Left colon (tissue), 2 donors: ENCODE results near the gene POFUT2. TPM values are rescaled to one million over a fixed set of nuclear protein-coding genes. Genes with fewer than 3 reads are reported as not detected.

Source experiments
- ATAC-seq: fragments of 200-7000 bp; cut with Tn5 transposase; one replicate; pipeline ENCODE4 v1.9.1; 2020; ENCODE audit warnings: mild to moderate bottlenecking, moderate library complexity
- DNase-seq, 2 donors: peaks; one replicate each; pipeline ENCODE4 v3.0.0-alpha.2; 2020
- intact Hi-C, 2 donors: fragments of 100-400 bp; cut with DNase I in 1 of 2; cut with micrococcal nuclease in 1 of 2; formaldehyde crosslinking; loops; one replicate each; pipeline versions ENCODE4 v1.11.2 to v1.14.0; 2022; cut with DNase I, micrococcal nuclease
- long read RNA-seq: library from polyadenylated mRNA; unstranded; transcript quantifications from one replicate; pipeline ENCODE4 v2.0.0, GENCODE V29; 2021
- total RNA-seq, 2 donors: library from RNA; stranded (reverse); fragmentation: NEBNext Ultra II Directional; extraction: Animal tissue kit (Norgen Biotek cat#: 25700); gene quantifications; one replicate each; pipeline ENCODE4 v1.2.1, GENCODE V29; 2021
- donor health status: DM: no; HTN: no; CAD: no.
- donor health status: DM: yes; HTN: yes; CAD: no.

The POFUT2 gene, protein sequence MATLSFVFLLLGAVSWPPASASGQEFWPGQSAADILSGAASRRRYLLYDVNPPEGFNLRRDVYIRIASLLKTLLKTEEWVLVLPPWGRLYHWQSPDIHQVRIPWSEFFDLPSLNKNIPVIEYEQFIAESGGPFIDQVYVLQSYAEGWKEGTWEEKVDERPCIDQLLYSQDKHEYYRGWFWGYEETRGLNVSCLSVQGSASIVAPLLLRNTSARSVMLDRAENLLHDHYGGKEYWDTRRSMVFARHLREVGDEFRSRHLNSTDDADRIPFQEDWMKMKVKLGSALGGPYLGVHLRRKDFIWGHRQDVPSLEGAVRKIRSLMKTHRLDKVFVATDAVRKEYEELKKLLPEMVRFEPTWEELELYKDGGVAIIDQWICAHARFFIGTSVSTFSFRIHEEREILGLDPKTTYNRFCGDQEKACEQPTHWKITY
- 10 to 100 TPM; 21.7 to 26.1 TPM for total RNA-seq
- long read RNA-seq, partial matches to known transcripts, result 1 of 3 reads
- long read RNA-seq, other reads (novel, unspliced or antisense), result 1 of 3 reads

DNA sequence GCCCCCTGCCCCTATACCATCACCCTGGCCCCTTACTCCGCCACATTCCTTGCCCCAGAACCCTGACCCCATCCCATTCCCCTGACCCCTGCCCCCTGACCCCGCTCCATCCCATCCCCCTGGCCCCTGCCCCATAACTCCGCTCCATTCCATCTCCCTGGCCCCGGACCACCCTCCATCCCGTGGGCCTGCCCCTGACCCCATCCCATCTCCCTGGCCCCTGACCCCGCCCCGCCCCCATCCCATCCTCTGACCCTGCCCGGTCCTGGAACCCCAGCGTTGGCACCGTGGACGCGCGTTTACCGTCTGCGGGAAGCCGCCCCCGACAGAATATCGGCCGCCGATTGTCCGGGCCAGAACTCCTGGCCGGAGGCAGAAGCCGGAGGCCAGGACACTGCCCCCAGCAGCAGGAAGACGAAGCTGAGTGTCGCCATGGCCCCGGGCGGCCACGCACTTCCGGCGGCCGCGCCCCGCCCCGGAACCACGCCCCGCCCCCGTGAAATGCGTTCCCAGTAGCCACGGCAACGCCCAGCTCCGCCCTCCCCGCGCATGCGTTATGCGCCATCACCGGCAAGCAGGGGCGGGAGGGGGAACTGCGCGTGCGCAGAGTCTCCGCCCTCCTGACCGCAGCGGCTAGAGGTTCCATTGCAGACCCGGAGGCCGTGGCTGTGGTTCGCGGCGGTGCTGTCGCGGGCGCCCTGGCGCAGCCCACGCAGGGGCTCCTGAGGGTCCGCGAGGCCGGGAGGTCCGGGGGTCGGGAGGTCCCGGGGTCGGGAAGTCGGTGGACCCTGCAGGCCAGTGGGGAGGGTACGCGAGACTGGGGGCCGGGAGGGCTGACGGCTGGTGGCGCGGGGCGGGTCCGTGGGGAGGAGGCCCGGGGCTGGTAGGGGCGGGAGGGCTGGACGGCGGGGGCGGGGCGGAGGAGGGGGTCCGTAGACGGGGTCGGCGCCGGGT is at the start of gene POFUT2:
POFUT2 (minus strand) TSS at position 458 of the 954 bp plus-strand sequence; CDS start at position 434, 24 bp downstream.
- DNase-seq, result peak; percentile 95 to 98
- peak; percentile 86 for ATAC-seq
- intact Hi-C loops, result no loop called here

DNA sequence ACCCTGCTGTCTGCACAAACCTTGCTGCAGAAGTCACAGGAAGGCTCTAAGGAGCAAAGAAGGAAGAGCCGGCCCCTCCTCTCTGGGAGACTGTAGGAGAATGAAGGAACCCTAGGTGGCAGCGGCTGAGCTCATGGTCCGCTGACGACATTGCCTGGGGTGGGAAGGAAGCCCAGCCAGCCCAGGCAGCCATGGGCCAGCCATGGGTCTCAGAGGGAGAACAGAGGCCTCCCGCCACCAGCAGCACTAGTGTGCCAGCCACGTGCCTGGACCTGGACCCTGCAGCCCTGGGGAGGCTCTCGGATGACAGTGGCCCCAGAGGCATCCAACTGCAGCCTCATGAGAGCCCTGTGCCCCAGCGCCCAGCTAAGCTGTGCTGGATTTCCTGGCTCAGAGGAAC is 49.2 kb upstream of the POFUT2 start:
- no peak for ATAC-seq
- intact Hi-C loops, result no loop called here
- peak in 1 of 2 donors; percentile 1 for DNase-seq

DNA sequence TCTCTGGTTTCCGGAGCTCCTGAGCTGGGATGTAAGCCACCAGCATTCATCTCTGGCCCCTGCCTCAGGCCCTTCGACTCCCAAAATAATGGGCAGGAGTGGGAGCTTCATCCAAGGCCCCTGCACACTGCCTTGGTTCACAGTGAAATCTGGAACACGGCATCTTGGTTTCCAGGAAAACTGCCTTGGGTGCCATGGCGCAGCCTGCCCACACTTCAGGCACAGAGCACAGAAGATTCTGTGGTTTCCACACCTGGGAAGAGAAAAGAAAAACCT is 48.8 kb upstream of the POFUT2 start:
- intact Hi-C loops, result no loop called here
- DNase-seq (no peak), ATAC-seq (no peak)

DNA sequence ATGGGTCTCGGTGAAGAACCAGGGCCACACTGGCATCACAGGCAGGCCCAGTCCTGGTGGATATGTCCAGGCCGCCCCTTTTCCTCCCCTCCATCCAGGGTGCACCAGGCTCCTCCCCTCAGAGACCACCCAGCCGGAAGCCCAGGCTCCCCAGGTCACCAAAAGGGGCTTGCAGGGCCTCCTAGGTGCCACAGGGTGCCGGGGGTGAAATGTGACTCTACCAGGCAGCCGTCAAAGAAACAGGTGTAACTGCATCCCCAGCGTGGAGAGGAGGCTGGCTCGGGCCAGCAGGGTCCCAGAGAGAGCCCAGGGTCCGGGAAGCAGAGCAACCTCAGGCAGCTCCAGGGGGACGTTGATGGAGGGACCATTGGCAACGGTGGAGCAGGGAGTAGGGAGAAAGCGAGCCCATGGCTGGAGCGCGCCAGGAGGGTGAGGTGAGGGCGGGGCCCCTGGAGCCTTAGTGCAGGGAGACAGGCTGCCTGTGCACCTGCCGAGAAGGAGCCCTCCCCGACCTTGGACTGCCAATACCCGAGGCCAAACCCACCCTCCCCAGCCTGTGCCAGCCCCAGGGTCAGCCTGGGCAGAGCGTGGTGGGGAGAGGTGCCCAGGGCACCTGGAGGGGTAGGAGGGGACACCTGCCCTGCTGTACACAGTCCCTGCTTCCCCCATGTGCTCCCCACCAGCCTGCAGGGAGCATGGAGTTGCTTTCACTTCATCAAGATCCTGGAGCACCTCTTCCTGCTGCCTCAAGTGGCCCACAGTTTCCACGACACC is 48.3 kb upstream of the POFUT2 start:
- ATAC-seq (peak; percentile 34), DNase-seq (no peak)
- intact Hi-C loops, result no loop called here

DNA sequence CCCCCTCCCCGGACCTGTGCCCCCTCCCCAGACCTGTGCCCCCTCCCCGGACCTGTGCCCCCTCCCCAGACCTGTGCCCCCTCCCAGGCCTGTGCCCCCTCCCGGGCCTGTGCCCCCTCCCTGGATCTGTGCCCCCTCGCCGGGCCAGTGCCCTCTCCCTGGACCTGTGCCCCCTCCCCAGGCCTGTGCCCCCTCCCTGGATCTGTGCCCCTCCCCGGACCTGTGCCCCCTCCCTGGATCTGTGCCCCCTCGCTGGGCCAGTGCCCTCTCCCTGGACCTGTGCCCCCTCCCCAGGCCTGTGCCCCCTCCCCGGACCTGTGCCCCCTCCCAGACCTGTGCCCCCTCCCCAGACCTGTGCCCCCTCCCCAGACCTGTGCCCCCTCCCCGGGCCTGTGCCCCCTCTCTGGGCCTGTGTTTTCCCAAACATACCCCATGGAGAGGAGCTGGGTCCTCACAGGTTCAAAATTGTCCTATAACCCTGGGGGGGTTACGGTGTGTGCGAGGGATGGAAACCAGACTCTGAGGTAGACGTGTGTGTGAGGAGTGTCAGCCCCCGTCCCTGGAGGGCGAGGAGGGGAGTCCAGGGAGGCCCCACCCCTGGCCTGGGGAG is 47.6 kb upstream of the POFUT2 start:
- DNase-seq (peak in 1 of 2 donors; percentile 15), ATAC-seq (no peak)
- intact Hi-C loops, result no loop called here

DNA sequence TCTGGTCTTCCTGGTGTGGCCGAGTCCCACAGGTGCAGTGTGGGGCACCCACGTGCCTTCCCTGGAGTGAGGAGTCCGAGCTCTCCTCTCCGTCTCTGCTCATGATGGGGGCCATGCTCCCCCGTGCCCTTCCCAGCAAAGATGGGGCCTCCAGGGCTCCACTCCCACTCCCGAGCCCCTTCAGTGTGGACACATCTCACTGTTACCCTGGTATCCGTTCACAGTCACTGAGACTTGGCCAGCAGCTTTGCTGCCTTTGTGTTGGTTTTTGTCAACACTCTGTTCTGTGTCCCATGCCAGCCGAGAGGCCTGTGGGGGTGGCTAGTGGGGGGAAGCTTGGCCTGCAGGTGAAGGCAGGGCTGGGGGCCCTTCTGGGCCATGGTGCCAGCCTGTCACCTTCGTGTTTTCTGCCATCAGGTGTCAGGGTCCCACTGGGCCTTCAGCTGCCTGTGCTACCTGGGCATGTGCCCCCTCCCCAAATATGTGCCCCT is 46.9 kb upstream of the POFUT2 start:
- ATAC-seq (no peak), DNase-seq (no peak)
- intact Hi-C loops, result no loop called here

DNA sequence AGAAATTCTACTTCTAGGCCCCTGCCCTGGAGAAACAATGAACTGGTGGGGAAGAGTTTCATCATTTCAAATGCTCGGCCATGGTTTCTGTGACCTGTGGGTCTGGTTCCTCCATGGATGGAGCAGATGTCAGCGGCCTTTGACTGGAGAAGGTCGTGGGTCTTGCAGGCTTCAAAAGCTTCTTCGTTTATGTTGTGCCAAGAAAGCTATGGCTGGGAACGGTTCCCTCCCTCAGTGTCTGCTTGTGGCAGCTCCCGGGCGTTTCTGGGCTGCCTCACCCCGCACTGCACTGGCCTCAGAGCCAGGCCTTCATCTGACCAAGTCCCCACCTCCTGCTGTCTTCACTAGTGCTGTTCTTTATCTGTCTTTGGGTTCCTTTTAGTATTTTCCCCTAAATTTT is 46.4 kb upstream of the POFUT2 start:
- DNase-seq (no peak), ATAC-seq (no peak)
- intact Hi-C loops, result no loop called here

DNA sequence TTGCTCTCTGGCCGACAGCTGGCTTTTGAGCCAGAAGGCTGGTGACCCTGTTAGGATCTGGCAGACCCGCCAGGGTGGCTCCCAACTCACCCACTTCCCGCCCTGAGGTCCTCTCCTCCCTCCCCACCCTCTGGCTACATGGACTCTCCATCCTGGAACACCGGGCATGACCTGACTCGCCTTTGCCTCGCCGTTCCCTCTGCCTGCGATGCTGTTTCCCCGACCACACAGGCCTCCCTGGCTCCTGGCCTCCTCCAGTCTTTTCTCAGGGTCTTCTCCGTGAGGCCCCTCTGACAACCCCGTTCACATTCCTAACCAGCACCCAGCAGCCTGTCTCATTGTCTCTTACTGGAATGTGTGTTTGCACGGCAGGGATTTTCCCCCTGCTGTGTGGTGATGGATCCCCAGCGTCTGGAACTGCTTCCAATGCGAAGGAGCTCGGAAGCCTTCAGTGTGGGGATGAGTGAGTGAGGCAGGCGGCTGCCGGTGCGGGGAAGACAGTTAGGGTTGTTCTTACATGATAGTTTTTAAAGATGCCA is 46.0 kb upstream of the POFUT2 start:
- DNase-seq (no peak), ATAC-seq (no peak)
- intact Hi-C loops, result no loop called here

DNA sequence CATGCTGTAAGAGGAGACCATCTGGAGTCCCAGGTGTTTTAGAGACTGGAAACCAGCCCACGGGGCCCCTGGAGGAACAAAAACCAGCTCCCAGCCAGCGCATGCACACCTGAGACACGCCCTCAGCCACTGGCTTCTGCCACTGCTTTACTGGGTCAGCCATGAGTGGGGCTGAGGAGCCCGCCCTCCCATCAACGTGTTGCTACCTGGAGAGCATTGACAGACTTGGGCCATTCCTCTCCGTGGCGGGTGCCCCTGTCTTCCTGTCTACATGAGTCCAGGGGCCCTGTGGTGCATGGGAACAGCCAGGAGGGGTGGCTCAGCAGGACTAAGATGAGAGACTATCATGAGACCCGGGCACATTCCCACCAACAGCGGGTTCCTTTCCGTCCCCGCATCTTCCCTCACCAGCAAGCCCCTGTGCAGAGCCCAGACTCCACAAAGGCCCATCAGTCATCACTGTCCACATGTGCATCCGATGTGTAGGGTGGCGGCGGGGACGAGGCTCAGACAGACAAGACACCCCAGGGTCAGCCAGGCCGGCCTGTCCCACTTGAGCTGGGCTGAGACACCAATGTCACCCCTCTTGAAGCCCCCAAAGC is 45.4 kb upstream of the POFUT2 start:
- no peak for ATAC-seq
- intact Hi-C loops, result no loop called here
- no peak for DNase-seq

DNA sequence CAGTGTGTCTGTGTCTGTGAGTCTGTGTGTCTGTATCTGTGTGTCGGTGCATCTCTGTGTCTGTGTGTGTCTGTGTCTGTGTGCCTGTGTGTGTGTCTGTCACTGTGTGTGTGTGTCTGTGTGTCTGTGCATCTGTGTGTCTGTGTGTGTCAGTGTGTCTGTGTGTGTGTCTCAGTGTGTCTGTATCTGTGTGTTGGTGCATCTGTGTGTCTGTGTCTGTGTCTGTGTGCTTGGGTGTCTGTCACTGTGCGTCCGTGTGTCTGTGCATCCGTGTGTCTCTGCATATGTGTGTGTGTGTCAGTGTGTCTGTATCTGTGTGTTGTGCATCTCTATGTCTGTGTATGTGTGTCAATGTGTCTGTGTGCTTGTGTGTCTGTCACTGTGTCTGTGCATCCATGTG is 44.7 kb upstream of the POFUT2 start:
- DNase-seq (no peak), ATAC-seq (no peak)
- intact Hi-C loops, result no loop called here

DNA sequence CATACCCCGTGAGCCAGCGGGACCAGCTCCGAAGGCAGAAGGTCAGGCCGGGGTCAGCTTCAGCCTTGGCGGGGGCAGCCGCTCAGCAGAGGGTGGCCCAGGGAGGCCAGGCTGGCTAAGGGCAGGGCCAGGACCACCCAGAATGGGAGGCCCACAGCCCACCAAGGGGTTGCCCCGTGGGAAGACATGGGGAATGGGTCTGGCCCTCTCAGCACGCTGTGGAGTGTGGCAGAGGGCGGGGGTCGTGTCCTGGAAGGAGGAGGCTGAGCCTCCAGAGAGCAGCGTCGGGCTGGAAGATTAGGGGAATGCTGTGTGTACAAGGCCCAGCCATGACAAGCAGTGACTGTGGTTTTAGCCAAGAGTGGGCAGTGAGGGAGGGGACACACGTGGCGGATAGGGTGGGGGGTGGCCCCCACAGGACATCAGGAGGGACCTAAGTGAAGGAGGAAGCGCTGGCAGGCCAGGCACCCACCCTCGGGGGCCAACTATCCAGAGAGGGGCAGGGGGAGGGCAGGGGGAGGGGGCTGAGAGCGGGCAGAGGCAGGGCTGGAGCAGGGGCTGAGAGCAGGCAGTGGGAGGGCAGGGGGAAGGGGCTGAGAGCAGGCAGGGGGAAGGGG is 43.9 kb upstream of the POFUT2 start:
- intact Hi-C loops, result no loop called here
- DNase-seq, result no peak
- no peak for ATAC-seq

DNA sequence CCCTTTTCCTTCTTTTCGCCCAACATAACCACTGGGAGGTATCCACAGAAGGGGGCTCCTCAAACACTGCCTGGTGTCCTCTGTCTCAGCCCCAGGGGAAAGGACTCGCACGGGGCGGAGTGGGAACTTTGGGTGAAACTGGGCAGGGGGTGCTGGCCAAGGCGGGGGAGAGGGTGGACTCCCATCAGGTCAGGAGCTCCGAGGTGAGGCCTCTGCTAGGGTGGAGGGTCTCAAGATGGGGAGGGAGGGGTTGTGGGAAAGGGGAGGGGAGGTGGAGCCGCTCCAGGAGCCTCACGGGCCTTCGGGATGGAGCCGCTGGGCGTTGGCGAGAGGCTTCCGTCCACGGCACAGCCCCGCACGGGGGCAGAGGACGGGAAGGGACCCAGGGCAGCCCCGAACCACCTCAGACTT is 43.2 kb upstream of the POFUT2 start:
- intact Hi-C loops, result no loop called here
- DNase-seq (no peak), ATAC-seq (no peak)

DNA sequence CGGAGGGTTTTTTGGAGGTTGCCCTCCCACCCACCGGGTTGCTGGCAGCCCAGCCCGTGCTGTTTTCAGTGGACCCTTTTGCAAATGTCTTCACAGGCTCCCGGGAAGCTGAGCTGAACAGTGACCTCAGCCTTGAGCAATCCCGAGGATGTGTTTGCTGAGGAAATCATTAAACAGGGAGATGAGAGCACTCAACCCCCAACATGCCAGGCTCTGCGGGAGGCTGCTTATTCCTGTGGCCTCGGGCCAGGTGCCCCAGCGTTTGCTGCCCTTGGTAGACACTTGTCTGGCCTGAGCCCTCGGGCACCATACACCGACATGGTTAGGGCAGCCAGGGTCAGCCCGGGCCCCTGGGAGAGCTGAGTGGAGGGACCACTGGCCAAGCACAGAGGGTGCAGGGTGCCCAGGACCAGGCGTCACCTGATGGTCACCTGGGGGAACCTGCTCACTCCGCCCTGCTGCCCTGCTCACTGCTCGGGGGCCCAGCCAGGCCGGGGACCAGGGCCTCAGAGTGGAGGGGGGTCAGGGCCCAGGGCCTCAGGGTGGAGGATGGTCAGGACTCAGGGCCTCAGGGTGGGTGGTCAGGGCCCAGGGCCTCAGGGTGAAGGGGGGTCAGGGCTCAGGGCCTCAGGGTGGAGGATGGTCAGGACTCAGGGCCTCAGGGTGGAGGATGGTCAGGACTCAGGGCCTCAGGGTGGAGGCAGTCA is 42.5 kb upstream of the POFUT2 start:
- intact Hi-C loops, result no loop called here
- ATAC-seq (peak; percentile 72), DNase-seq (peak in 1 of 2 donors; percentile 46)

DNA sequence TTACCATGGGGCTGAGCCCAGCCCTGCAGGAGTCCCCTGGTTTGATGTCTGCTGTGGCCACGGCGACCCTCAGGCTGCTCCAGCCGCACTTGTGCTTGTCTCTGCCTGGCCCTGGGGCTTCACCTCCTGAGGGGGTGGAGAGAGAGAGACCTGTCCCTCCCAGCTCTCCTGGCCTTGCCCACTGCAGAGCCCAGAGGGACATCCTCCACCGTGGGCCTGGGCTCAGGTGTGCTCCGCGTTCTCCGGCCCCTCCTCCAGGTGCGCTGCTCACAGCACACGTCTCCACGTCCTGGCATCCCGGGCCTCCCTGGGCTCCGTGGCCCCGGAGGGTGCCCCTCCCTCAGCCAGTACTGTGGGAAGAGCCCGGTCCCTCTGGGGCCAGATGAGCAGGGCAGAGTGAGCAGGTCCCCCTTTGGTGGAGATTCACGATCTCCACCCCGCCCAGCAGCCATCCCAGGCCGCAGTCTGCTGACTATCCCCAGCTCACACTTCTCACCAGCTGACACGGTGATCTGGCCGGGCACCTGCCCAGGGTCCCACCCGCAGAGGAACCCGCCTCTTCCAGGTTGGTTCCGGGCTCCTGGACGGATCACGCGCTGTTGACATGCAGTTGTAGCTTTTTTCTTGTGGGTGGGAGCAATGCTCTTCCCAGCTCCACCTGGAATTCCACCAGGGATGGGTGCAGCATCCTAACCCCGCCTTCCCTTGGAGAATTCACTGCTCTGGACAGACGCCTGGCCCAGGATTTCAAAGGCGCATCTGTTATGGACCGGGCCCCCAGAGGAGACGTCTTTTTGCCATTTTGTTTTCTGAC is 41.8 kb upstream of the POFUT2 start:
- ATAC-seq (peak; percentile 37), DNase-seq (peak in 1 of 2 donors; percentile 28)
- intact Hi-C loops, result no loop called here

DNA sequence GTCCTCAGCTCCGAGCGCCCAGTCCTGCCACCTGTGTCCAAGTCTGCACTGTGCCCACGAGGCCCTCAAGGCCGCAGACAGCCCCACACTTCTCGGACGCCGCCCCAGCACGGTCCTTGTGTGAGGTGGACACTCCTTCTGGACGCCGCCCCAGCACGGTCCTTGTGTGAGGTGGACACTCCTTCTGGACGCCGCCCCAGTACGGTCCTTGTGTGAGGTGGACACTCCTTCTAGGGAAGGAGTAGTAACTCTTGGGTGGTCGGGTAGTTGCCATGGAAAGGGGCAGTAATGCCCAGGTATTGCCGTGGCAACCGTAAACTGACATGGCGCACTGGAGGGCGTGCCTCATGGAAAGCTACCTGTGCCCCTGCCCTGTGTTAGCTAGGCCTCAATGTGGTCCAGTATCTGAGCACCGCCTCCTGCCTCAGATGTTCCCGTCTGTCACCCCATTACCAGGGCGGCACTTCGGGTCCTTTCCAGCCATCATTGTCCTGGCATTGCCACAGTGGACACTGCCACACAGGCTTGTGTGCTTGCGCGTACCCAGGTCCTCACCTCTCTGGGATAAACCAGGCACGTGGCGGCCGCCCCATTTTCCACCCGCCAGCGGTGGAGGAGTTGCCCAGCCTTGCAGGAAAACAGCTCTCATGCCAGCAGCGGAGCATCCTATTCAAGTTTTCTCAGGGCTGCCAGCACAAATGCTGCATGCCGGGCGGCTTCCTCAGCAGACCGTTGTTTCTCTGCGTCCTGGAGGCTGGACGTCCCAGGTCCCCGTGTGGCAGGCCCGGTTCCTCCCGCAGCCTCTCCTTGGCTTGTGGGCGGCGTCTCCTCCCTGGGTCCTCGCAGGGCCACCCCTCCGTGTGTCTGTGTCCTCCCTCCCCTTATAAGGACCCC is 40.8 kb upstream of the POFUT2 start:
- DNase-seq (peak in 1 of 2 donors; percentile 21), ATAC-seq (no peak)
- intact Hi-C loops, result no loop called here
